ENCODE measurements around the gene ATP8A2. TPM values are rescaled to one million over a fixed set of nuclear protein-coding genes. Genes with fewer than 3 reads are reported as not detected.

Gene ATP8A2
- total RNA-seq, 1 experiment from 2014 or later: not detected

DNA sequence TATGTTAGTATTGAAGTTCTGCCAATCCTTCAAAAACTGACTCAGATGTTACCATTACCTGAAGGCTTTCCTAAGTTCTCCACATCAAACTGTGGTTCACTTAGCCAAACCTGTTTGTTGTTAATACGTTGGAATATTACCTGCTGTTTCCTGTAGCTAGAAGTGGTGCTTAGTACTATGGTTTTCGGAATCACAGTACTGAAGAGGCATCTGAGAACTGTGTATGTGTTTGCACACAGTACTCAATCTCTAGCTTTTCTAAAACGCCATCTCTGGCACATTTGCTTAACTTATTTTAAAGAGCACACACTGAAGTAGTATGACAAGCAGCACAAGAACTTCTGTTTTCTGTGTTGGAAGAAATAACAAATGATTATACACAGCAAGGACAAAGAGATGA lies 431.9 kb downstream of the ATP8A2 start:
- ChIA-PET POLR2A (no interaction called here), CTCF (no interaction called here)
- Histone ChIP-seq H3K4me3 (ENCODE audit: low read depth in 2 of 2, low read length in 2 of 2) (no peak overlapping the region), H3K27me3 (ENCODE audit: control insufficient read depth, insufficient read depth, low read length) (no peaks in the 10 kb centered on the region), H3K36me3 (ENCODE audit: control insufficient read depth, insufficient read depth, low read length) (no peaks in the 10 kb centered on the region), H3K9me3 (ENCODE audit: control insufficient read depth, insufficient read depth, low read depth, low read length) (no peaks in the 10 kb centered on the region), H3K27ac (ENCODE audit: low read length) (no peak overlapping the region), H3K4me1 (ENCODE audit: control insufficient read depth, insufficient read depth, low read length) (no peaks in the 10 kb centered on the region)
- TF ChIP-seq CTCF (IDR thresholded peaks at IDR 0.05): no peak
- no peak for TF ChIP-seq POLR2AphosphoS5 (IDR thresholded peaks at IDR 0.05; ENCODE audit: low read depth, low read length)
- TF ChIP-seq REST (IDR thresholded peaks at IDR 0.05; ENCODE audit: insufficient read depth in 1 of 2, low read depth in 2 of 2, low read length in 1 of 2): no peak
- TF ChIP-seq TCF7L2 (IDR thresholded peaks at IDR 0.05; ENCODE audit: low read depth, low read length): no peak
- TF ChIP-seq SIN3A (IDR thresholded peaks at IDR 0.05; ENCODE audit: borderline replicate concordance, insufficient read depth, low read depth, low read length): no peak
- DNase-seq (ENCODE audit: low read depth, low spot score): no peak
- no peak for ATAC-seq
- intact Hi-C loops (cut with micrococcal nuclease; ENCODE audit: unreplicated experiment): no loop called here
- in situ Hi-C loops (cut with HindIII; ENCODE audit: low pct_unique_long_range_greater_than_20kb, low sequenced_read_pairs): no loop called here
- no TSS peak for BruUV-seq (replicated peaks)

DNA sequence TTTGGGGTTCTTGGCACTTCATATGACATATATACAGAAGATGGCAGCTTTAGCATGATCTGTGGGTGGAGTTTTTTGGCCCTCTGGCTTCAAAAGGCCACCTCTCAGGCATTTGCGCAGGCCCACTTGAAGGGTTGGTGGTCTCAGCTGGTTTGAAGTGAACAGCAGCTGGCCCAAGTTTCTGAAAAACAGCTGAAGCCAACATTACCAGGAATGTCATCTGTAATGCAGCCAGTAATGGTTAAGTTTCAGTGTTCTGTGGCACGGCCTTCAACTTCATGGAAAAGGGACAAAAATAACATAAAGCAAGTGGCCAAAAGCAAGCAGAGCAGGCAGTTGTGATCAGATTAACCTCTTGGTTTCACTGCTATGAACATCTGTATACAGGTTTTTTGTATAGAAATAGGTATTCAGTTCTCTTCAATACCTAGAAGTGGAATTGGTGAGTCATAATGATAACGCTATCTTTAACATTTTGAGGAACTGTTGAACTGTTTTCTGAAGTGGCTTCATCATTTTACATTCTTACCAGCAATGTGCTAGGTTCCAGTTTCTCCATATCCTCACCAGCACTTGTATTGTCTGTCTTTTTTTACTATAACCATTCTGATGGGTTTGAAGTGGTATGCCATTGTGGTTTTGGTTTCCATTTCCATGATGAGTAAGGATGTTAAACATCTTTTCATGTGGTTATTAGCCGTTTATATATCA lies 434.6 kb downstream of the ATP8A2 start:
- DNase-seq (ENCODE audit: low read depth, low spot score): no peak
- CTCF ChIA-PET: no interaction called here
- no TSS peak for BruUV-seq (replicated peaks)

More for the DNA sequence above, 434.6 kb downstream of the ATP8A2 start:
- in situ Hi-C loops (cut with HindIII; ENCODE audit: low pct_unique_long_range_greater_than_20kb, low sequenced_read_pairs) (no loop called here), intact Hi-C loops (cut with micrococcal nuclease; ENCODE audit: unreplicated experiment) (no loop called here)
- Histone ChIP-seq H3K27ac (ENCODE audit: low read length) (no peak overlapping the region), H3K36me3 (ENCODE audit: control insufficient read depth, insufficient read depth, low read length) (no peaks in the 10 kb centered on the region), H3K4me1 (ENCODE audit: control insufficient read depth, insufficient read depth, low read length) (no peaks in the 10 kb centered on the region), H3K27me3 (ENCODE audit: control insufficient read depth, insufficient read depth, low read length) (no peaks in the 10 kb centered on the region), H3K4me3 (ENCODE audit: low read depth in 2 of 2, low read length in 2 of 2) (no peak overlapping the region), H3K9me3 (ENCODE audit: control insufficient read depth, insufficient read depth, low read depth, low read length) (no peaks in the 10 kb centered on the region)
- no peak for TF ChIP-seq SIN3A (IDR thresholded peaks at IDR 0.05; ENCODE audit: borderline replicate concordance, insufficient read depth, low read depth, low read length)
- TF ChIP-seq TCF7L2 (IDR thresholded peaks at IDR 0.05; ENCODE audit: low read depth, low read length): no peak
- no peak for TF ChIP-seq POLR2AphosphoS5 (IDR thresholded peaks at IDR 0.05; ENCODE audit: low read depth, low read length)
- TF ChIP-seq CTCF (IDR thresholded peaks at IDR 0.05): no peak
- TF ChIP-seq REST (IDR thresholded peaks at IDR 0.05; ENCODE audit: insufficient read depth in 1 of 2, low read depth in 2 of 2, low read length in 1 of 2): no peak
- POLR2A ChIA-PET: no interaction called here
- no peak for ATAC-seq

Measured in Panc1 (cell line).